ENCODE data around the gene DTNBP1.

The DTNBP1 gene

DNA sequence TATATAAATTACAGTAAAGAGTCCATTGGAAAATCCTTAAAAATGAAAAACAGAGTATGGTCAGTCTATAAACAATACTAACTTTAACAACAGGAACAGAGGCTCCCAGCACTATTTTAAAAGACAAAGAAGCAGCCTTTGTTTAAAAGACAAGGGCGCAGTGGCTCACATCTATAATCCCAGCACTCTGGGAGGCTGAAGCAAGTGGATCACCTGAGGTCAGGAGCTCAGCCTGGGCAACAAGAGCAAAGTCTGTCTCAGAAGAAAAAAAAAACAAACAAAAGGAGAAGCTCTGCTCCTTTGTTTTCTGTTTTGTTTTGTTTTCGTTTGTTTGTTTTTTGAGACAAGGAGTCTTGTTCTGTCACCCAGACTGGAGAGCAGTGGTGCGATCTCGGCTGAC lies 89.4 kb downstream of the DTNBP1 start:
- ATAC-seq = no peak
- H3K27ac Mint-ChIP-seq = no peak overlapping the region
- H3K4me1 Mint-ChIP-seq = peaks cover 37% of the 10 kb centered on the region
- no peaks in the 10 kb centered on the region for H3K36me3 Mint-ChIP-seq
- no peak for DNase-seq (ENCODE audit: low spot score in 2 of 2)
- H3K9me3 Mint-ChIP-seq = no peaks in the 10 kb centered on the region
- H3K4me3 Mint-ChIP-seq = no peak overlapping the region

DNA sequence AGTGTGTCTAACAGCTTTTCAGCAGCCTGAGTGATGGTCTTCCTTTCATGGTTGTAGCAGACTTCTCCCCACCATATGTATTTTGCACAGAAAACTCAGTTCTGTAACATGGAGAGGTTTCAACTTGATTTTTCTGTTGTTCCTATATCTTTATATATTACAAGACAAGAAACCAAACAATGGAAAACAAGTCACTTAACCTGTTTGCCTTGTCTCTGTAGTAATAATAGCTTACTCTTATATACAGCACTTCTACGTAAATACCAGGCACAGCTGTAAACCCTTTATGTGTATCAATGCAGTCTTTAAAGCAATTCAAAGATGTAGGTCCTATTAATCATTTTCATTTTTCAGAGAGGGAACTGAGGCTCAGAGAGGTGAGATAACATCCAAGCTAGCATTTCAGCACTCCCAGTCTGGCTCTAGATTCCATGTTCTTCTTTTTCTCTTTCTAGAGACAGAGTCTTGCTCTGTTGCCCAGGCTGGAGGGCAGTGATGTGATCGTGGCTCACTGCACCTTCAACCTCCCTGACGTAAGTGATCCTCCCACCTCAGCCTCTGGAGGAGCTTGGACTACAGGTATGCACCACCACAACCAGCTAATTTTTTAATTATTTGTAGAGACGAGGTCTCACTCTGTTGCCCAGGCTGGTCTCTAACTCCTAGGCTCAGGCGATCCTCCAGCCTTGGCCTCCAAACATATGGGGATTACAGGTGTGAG lies 90.4 kb downstream of the DTNBP1 start:
- DNase-seq (ENCODE audit: low spot score in 2 of 2) = no peak
- H3K4me1 Mint-ChIP-seq = peaks cover 28% of the 10 kb centered on the region
- no peak overlapping the region for H3K4me3 Mint-ChIP-seq
- H3K27ac Mint-ChIP-seq = no peak overlapping the region
- H3K9me3 Mint-ChIP-seq = no peaks in the 10 kb centered on the region
- no peak for ATAC-seq
- H3K36me3 Mint-ChIP-seq = no peaks in the 10 kb centered on the region

DNA sequence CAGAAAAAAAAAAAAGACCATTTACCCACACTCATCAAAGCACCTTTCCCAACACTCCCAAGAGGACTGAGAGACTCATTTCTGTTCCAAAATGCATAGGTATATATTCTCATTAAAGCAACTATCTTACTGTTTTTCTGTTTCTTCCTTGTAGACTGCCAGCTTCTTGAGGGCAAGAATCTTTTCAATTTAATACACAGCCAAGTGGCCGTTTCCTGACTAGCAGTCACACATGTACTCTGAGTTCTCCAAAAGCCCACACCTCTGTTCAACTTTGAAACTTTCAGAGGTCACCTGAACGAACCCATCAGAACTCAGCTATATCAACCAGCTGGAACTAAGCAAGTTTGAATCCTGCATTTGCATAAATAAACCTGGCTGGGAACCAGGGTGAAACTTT lies 92.7 kb downstream of the DTNBP1 start:
- H3K36me3 Mint-ChIP-seq = no peaks in the 10 kb centered on the region
- H3K27ac Mint-ChIP-seq = no peak overlapping the region
- no peak for DNase-seq (ENCODE audit: low spot score in 2 of 2)
- no peaks in the 10 kb centered on the region for H3K9me3 Mint-ChIP-seq
- no peak overlapping the region for H3K4me3 Mint-ChIP-seq
- peaks cover 11% of the 10 kb centered on the region for H3K4me1 Mint-ChIP-seq
- ATAC-seq = no peak

DNA sequence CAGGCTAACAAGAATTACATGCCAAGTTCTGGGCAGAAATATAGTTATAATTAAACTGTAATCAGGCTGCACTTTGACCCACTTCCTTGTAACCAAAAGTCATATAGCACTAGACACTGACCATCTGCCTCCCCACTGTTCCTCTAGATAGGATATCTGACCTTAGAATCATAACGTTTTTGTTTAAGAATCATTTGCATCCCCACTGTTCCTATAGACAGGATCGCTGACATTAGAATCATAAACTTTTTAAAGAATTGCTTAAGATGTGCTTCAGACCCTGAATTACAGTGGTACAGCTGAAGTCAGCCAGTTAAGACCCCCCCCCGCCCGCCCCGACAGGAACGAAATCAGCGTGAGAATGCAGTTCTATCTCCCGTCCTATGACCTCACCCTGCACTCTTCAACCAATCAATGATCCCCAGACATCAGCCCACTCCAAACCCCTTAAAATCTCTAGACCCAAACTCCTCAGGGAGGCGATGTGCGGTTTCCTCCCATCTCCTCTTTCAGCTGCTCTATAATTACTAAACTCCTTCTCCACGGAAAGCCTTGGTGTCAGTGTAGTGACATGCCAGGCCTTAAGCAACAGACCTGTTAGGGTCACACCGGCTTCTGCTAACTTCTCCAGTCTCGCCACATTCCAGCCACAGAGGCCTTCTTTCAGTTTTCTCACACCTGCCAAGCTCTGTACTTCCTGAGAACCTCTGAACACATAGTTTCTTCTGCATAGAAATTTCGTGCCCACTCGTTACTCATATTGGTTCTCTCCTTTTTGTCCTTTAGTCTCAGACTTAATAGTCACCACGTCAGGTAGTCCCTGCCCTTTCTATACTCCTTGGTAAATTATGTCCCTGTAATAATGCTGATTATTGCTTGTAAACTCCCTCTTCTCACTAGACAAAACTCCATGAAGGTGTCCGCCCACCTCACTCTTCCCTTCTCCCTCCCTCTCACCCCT lies 93.5 kb downstream of the DTNBP1 start:
- H3K9me3 Mint-ChIP-seq = no peaks in the 10 kb centered on the region
- H3K4me3 Mint-ChIP-seq = no peak overlapping the region
- ATAC-seq (no peak), DNase-seq (ENCODE audit: low spot score in 2 of 2) (no peak)
- H3K4me1 Mint-ChIP-seq = peaks cover 11% of the 10 kb centered on the region
- H3K36me3 Mint-ChIP-seq = no peaks in the 10 kb centered on the region
- no peak overlapping the region for H3K27ac Mint-ChIP-seq

DNA sequence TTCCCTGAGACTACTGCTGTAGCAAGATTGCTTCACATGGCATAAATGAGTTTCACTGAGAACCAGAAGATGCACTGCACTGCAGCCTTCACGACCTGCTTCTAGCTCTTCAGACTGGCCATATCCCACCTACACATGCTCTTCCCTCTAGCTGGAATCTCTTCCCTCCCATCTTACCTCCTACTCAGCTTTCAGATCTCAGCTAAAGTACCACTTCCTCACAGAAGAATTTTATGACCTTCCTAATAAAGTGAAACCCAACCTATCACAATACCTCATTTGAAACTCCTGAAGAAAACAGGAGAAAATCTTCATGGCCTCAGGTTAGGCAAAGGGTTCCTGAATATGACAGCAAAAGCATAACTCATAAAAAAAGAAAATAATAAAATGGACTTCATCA lies 99.9 kb downstream of the DTNBP1 start:
- DNase-seq (ENCODE audit: low spot score in 2 of 2) (no peak), ATAC-seq (no peak)
- no peak overlapping the region for H3K27ac Mint-ChIP-seq
- no peaks in the 10 kb centered on the region for H3K9me3 Mint-ChIP-seq
- H3K4me3 Mint-ChIP-seq = no peak overlapping the region
- H3K36me3 Mint-ChIP-seq = no peaks in the 10 kb centered on the region
- peaks cover 6% of the 10 kb centered on the region for H3K4me1 Mint-ChIP-seq

DNA sequence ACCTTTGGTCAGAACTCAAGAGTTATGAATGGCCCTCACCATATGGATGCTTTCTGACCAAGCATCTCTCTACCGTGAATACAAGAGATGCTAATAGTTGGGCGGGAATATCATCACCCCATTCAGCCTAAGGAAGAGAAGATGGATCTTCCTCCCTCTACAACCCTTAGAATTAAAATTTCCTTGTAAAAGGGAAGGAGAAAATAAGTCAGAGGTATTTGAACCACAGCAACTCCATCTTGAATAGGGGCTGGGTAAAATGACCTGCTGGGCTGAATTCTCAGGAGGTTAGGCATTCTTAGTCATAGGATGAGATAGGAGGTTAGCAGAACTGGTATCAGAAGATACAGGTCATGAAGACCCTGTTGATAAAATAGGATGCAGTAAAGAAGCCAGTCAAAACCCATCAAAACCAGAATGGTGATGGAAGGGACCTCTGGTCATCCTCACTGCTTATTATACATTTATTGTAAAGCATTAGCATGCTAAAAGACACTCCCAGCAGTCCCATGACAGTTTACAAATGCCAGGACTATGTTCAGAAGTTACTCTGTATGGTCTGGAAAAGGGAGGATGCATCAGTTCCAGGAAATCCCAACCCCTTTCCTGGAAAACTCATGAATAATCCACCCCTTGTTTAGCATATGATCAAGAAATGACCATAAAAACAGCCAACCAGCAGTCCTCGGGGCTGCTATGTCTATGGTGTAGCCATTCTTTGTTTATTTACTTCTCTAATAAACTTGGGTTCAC lies 101.2 kb downstream of the DTNBP1 start:
- no peak overlapping the region for H3K4me3 Mint-ChIP-seq
- DNase-seq (ENCODE audit: low spot score in 2 of 2) = no peak
- no peak overlapping the region for H3K27ac Mint-ChIP-seq
- no peaks in the 10 kb centered on the region for H3K9me3 Mint-ChIP-seq
- no peak for ATAC-seq
- no peaks in the 10 kb centered on the region for H3K36me3 Mint-ChIP-seq
- peaks cover 10% of the 10 kb centered on the region for H3K4me1 Mint-ChIP-seq

DNA sequence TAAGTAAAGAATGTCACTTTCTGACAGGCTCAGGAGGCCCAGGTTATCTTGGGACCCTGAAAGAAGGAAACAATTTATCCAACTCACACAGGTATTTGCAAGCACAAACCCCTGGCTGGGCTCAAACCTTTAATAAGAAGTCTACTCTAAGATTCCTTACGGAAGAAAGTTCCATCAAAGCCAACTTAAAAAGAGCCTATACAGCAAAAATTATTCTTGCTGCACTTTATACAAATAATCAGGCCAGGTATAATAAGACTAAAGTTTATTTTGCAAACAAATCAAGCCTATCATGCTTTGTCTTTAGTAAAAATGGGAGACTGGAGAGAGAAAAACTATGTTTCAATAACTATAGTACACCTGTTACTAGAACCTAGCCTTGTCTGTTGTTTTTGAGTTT lies 102.1 kb downstream of the DTNBP1 start:
- ATAC-seq (no peak), DNase-seq (ENCODE audit: low spot score in 2 of 2) (no peak)
- no peaks in the 10 kb centered on the region for H3K36me3 Mint-ChIP-seq
- H3K27ac Mint-ChIP-seq = no peak overlapping the region
- no peaks in the 10 kb centered on the region for H3K9me3 Mint-ChIP-seq
- H3K4me1 Mint-ChIP-seq = peaks cover 13% of the 10 kb centered on the region
- no peak overlapping the region for H3K4me3 Mint-ChIP-seq

DNA sequence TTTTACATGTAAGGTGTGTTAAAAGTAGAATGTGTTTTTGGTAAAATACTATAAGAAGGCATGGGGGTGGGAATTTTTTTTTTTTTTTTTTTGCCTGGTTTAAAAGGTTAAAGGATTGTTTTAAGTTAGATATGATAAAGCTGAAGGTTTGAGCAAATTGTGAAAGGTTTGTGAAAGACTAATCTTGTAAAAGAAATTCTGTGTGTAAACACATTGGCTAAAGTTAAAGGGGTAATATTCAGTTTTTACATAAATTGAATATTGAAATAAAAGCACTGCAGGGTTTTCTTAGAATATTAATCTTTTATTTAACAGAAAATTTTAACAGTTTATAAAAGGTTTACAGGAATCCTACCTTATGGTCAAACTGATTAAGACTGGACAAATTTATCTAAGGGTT lies 105.7 kb downstream of the DTNBP1 start:
- H3K4me1 Mint-ChIP-seq = peaks cover 12% of the 10 kb centered on the region

DNA sequence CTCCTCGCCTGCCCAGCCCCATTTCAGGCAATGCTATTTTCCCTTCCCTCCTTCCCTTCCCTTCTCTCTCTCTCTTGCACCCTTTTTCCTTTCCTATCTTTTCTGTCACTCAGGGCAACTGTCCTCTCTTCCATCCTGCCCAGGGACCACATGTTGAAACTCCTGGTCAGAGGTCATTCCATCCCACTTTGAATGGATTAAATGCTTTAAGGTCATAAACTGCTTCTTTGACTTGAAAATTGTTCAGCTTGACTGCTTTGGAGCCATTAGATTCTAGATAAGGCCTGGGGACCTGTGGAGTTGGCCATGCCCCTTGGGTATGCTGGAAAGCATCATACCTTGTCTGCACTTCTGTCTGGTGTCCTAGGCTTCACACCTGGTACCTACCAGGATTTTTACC lies 106.1 kb downstream of the DTNBP1 start:
- DNase-seq (ENCODE audit: low spot score in 2 of 2) = no peak
- H3K4me3 Mint-ChIP-seq = no peak overlapping the region
- peak overlapping the region; percentile 8 for H3K27ac Mint-ChIP-seq
- H3K4me1 Mint-ChIP-seq = peaks cover 16% of the 10 kb centered on the region
- ATAC-seq = no peak
- no peaks in the 10 kb centered on the region for H3K9me3 Mint-ChIP-seq
- H3K36me3 Mint-ChIP-seq = no peaks in the 10 kb centered on the region

More for the DNA sequence above, 105.7 kb downstream of the DTNBP1 start:
- Mint-ChIP-seq H3K9me3 (no peaks in the 10 kb centered on the region), H3K27ac (no peak overlapping the region), H3K36me3 (no peaks in the 10 kb centered on the region), H3K4me3 (no peak overlapping the region)
- DNase-seq (ENCODE audit: low spot score in 2 of 2) = no peak
- ATAC-seq = no peak

DNA sequence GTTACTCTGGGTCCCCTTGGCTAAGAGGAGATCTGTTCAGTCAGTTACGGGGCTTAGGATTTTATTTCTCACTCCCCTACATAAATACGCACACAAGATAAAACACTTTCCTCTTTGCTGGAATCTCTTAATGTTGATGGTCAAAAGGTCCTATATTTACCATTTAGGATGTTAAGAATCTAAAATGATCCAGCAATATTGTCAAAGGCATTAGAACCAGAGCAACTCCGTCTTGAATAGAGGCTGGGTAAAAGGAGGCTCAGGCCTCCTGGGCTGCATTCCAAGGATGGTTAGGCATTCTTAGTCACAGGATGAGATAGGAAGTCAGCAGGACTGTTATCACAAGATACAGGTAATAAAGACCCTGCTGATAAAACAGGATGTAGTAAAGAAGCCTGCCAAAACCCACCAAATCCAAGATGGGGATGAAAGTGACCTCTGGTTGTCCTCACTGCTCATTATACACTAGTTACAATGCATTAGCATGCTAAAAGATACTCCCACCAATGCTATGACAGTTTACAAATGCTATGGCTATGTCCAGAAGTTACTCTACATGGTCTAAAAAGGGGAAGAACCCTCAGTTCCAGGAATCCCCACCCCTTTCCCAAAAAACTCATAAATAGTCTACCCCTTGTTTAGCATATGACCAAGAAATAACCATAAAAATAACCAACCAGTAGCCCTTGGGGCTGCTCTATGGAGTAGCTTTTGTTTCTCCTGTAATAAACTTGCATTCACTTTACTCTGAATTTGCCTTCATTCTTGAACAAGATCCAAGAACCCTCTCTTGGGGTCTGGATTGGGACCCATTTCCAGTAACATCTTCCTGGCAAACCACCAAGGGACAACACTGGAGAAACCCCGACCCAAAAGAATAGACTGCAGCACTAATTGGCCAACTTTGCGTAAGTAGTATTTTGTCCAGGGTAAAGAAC lies 107.5 kb downstream of the DTNBP1 start:
- Mint-ChIP-seq H3K36me3 (no peaks in the 10 kb centered on the region), H3K27ac (no peak overlapping the region), H3K4me3 (no peak overlapping the region), H3K4me1 (peaks cover 28% of the 10 kb centered on the region), H3K9me3 (no peaks in the 10 kb centered on the region)
- ATAC-seq = no peak
- no peak for DNase-seq (ENCODE audit: low spot score in 2 of 2)

DNA sequence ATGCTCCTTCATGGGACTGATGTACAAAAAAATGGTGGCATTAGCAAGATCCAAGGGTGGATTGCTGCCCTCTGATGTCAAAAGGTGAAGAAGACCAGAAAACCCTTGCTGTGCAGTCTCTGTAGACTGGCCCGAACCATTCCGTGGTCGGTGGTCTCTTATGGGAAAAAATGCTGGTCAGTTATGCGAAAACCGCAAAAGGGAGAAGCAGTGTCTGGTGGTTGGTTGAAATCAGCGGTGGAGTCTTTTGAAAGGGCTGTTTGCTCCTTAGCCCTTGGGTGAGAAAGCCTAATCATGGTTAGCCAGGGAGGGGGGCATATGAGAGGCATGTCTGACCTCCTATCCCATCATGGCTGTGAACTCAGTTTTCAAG lies 108.1 kb downstream of the DTNBP1 start:
- ATAC-seq (no peak), DNase-seq (ENCODE audit: low spot score in 2 of 2) (no peak)
- no peaks in the 10 kb centered on the region for H3K36me3 Mint-ChIP-seq
- no peak overlapping the region for H3K27ac Mint-ChIP-seq
- peaks cover 29% of the 10 kb centered on the region for H3K4me1 Mint-ChIP-seq
- H3K4me3 Mint-ChIP-seq = no peak overlapping the region
- H3K9me3 Mint-ChIP-seq = no peaks in the 10 kb centered on the region

DNA sequence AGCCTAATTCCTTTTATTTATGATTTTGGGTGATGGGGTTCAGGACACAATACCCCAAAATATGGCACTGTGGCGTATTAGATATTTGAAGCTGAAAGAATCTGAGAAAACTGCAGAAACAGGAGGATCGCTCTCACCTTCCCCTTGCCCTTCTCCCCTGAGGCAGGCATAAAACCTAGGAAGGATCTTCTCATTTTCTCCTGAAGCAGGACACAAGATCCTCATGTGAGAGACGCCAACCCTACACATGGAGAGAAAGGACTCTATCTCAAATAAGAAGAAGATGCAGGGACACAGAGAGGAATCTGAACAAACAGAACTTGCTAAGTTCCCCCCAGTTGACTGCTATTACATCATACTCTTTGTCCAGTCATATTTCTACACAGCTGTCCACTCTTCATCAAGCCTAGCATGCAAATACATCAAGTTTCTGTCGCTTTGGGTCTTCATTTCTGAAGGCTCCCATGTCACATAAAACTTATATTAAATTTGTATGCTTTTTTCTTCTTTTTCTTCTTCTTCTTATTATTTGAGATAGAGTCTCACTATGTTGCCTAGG lies 109.0 kb downstream of the DTNBP1 start:
- ATAC-seq (no peak), DNase-seq (ENCODE audit: low spot score in 2 of 2) (no peak)
- no peak overlapping the region for H3K4me3 Mint-ChIP-seq
- no peaks in the 10 kb centered on the region for H3K9me3 Mint-ChIP-seq
- H3K27ac Mint-ChIP-seq = no peak overlapping the region
- peaks cover 29% of the 10 kb centered on the region for H3K4me1 Mint-ChIP-seq
- H3K36me3 Mint-ChIP-seq = no peaks in the 10 kb centered on the region

DNA sequence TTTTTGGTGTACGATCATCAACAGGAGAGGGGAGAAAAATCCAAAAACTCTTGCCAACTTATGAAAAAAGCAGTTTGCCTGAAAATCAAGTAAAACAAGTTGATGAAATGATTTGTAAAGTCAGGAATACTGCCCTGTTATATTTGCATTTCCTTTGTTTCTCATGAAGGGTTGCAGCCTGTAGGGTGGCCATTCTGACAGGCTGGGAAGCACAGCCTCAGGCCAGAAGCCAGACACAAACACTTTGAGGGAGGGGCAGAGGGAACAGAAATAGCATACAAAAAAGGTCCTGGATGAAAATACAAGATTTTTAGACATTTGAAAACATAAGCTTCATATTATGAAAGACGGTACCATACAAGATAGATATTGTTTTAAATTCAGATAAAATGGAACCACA lies 109.8 kb downstream of the DTNBP1 start:
- ATAC-seq (no peak), DNase-seq (ENCODE audit: low spot score in 2 of 2) (no peak)
- Mint-ChIP-seq H3K4me1 (peaks cover 29% of the 10 kb centered on the region), H3K9me3 (no peaks in the 10 kb centered on the region), H3K27ac (no peak overlapping the region), H3K36me3 (no peaks in the 10 kb centered on the region), H3K4me3 (no peak overlapping the region)

DNA sequence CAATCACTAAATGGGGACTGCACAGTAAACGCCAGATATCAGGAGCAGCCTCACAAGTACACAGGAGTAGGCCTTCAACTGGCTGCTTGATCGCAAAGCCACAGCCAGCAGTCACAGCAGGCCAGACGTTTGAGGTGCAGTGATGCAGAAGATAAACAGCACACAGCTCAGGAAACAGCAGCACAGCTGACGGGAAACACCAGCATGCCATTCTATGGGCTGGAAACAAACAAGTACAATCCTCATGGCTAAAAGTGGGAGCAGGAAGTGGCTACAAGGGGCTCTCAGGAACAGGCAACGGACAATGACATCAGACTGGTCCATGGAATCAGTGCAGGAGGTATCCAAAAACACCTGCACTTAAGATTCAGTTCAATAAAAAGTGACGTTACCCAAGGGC lies 111.0 kb downstream of the DTNBP1 start:
- ATAC-seq (no peak), DNase-seq (ENCODE audit: low spot score in 2 of 2) (no peak)
- Mint-ChIP-seq H3K9me3 (no peaks in the 10 kb centered on the region), H3K4me1 (peaks cover 27% of the 10 kb centered on the region), H3K27ac (peak overlapping the region; percentile 36), H3K4me3 (no peak overlapping the region), H3K36me3 (no peaks in the 10 kb centered on the region)
